RPMI7951 (cell line): ENCODE measurements around the gene TXNDC11. TPM values are rescaled to one million over a fixed set of nuclear protein-coding genes. Genes with fewer than 3 reads are reported as not detected.

Experiments used
- DNase-seq: peaks from one replicate; pipeline ENCODE4 v3.0.0-alpha.2; 2012; ENCODE audit warnings: low read depth
- total RNA-seq: library from RNA; depleted of rRNA; stranded (reverse); fragments of >200 nt; shearing (Covaris generic); gene quantifications from 2 replicates; pipeline ENCODE4 v1.2.3, GENCODE V29; 2014

The TXNDC11 gene
- total RNA-seq, 1 experiment from 2014 or later = 21.7 TPM

GRCh38 chr16:11750056-11750455, 7.4 kb upstream of the TXNDC11 start:
- DNase-seq = no peak

GRCh38 chr16:11748404-11749254, 6.0 kb upstream of the TXNDC11 start:
- DNase-seq = no peak

DNA sequence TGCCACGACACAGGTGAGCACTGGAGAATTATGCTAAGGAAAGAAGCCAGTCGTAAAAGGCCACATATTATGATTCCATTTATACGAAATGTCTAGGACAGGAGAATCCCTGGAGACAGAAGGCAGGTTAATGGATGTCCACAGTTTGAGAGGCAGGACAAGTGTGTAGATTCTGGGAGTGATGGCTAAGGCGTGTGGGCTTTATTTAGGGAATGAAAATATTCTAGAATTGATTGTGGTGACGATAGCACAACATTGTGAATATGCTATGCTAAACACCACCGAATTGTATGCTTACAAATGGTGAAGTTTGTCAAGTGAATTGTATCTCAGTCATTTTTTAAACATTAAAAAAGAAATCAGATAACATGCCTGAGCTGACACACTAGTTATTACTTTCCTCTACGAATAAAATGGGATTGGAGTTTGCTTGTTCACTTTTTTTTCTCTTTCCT, 5.3 kb upstream of the TXNDC11 start:
- DNase-seq = no peak

DNA sequence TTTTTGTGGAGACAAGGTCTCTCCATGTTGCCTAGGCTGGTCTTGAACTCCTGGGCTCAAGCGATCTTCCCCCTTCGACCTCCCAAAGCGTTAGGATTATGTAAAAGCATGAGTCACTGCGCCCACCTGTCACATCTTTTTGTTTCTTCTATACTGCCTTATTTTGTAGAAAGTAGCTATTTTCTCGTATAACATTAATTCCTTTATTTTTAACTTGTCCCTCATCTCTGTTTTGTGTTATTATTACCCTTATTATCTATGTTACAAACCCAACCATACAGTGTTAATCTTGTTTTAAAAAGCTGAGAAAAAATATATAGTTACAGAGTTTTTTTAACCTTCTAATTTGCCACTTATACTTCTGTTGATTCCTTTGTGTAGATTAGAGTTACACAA, 1.4 kb upstream of the TXNDC11 start:
- no peak for DNase-seq

GRCh38 chr16:11743308-11744074, 834 bp upstream of the TXNDC11 start:
- peak; percentile 56 for DNase-seq

DNA sequence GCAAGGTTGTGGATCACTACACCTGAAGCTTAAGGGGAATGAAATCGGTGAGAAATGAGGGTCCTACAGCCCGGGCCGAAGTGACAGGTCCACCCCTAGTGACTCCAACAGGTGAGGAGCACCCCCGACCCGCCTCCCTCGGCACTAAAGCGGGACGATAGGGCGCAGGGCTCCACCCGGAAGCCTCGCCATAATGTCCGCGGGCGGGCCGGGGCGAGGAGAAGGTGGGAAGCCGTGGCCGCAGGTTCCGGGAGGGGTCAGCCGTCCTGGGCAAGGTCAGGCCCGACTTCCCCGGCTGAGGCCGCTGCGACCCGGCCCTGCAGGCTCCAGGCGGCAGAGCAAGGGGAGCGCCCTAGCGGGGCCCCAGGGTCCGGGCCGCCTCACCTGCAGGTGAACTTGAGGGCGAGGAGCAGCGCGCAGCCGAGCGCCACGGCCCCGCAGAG, 543 bp downstream of the TXNDC11 start:
- DNase-seq = peak; percentile 24

GRCh38 chr16:11740567-11740966, 2.1 kb downstream of the TXNDC11 start:
- DNase-seq = no peak

DNA sequence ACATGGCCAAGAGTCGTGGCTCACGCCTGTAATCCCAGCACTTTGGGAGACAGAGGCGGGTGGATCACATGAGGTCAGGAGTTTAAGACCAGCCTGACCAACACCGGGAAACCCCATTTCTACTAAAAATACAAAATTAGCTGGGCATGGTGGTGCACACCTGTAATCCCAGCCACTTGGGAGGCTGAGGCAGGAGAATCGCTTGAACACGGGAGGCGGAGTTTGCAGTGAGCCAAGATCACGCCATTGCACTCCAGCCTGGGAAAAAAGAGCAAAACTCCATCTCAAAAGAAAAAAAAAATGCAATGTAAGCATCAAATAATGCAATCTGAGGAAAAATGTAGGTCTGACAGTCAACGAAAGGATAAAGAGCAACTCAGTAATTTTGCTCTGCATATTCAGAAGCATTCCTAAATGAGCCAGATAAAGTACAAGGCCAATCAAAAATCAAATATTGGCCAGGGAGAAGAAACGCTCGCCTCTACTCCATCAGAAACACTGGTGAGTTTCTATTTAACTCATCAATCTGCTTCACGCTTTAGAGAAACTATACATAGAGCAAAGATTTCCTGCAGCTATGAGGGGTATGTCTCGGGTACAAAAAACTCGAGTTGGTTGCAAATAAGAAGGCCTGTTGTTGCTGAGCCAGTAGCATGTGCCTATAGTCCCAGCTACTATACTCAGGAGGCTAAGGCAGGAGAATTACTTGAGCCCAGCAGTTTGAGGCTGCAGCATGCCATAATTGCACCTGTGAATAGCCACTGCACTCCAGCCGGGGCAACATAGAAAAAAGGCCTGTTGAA, 3.7 kb downstream of the TXNDC11 start:
- no peak for DNase-seq

- no peak for DNase-seq
These were observed 4.9 kb downstream of the TXNDC11 start for GRCh38 chr16:11737713-11738112.

DNA sequence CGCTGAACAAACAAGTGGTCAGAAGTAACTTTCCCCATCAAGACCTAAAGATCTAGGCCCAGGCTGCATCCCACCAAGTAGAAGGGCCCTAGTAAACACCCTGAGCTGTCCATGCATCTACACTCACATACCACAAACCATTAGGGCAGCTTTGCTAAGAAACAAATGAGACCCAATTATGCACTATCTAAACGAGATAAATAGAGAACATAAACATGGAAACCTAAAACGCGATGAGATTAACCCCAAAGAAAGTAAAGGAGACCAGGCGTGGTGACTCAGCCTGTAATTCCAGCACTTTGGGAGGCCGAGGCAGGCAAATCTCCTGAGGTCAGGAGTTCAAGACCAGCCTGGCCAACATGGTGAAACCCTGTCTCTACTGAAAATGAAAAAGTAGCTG, 5.8 kb downstream of the TXNDC11 start:
- DNase-seq = no peak

GRCh38 chr16:11735787-11736186, 6.9 kb downstream of the TXNDC11 start:
- no peak for DNase-seq

GRCh38 chr16:11734653-11735043, 8.0 kb downstream of the TXNDC11 start:
- no peak for DNase-seq

DNA sequence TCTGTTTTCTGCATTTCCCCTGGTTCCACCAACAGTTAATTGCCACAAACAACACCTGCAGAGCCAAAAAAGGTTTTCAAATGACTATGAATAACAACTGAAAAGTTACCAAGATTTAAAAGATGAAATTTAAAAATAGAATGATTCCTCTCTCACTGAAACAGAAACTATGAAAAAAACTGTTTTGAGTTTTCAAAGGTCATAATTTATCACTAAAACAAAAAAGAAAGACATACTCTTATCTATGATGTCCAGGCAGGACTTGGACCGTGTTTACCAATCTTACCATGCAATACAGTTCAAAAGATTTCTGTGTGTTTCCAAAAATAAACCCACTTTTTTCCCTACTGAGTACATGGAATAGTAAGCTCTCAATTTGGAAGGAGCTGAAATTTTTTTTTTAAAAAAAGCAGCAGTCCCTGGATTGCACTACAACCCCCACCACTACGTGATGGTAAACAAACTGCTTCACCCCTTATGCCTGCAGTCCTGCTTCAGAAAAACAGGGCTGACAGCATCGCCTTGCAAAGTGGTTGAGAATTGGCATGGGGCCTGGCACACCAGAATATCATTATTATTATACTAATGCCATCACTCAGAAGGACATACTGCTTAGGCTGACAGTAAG, 8.5 kb downstream of the TXNDC11 start:
- no peak for DNase-seq

DNA sequence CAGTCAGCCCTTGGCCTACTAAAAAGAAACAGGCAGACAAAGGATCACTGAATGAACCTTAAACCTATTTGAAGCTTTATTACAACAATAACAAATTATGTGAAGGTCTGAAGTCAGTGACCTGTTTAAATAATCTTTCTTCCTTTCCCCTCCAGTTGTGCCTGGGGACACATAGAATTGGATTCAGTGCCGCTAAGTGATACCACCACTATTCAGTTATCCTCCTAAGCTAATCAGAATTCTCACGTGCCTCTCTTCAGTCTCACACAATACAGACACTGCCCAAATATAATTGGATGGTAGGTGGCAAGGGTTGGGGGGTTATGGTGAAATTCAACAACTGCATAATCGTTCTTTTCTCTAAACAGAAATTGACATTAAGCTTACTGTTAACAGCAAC, 11.4 kb downstream of the TXNDC11 start:
- no peak for DNase-seq

DNA sequence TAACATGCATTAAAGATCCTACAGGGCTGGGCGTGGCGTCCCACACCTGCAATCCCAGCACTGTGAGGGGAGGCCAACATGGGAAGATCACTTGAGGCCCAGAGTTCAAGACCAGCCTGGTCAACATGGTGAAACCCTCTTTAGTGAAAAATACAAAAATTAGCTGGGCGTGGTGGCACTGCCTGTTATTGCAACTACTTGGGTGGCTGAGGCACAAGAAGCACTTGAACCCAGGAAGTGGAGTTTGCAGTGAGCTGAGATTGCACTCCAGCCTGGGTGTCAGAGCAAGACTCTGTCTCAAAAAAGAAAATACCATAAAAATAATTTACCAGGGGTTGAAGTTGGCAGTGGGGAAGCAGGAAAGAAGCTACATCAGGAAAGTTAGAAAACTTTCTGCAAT, 12.9 kb downstream of the TXNDC11 start:
- DNase-seq = no peak

DNA sequence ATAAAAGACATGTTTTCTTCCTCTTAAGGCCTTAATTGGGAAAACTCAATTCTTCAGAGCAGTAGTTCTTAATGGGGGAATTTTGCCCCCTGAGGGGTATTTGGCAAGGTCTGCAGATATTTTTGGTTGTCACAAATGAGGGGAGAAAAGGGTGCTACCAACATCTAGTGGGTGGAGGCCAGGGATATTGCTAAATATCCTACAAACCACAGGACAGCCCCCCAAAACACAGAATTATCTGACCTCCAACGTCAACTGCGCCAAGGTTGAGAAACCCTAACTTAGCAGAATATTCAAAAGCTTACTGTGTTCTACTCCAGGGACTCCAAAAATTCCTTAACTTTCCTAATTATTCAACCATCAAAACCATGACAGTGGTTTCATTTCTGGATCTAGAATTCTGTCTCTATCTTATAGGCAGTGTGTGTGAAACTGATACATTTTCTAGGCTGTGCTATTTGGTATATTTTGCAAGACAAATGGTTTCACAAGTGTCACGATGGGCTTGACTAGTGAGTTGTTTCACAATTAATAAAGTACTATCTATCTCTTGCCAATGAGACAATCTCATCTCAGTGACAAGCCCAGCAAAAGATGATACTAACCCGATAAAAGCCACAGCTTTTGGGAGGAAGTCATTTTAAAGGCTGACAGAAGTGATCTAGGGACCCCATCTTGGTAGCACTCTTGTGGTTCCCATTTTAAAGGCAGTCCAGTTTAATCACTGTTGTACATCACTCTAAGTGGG, 14.7 kb downstream of the TXNDC11 start:
- no peak for DNase-seq

GRCh38 chr16:11726008-11726407, 16.6 kb downstream of the TXNDC11 start:
- no peak for DNase-seq

DNA sequence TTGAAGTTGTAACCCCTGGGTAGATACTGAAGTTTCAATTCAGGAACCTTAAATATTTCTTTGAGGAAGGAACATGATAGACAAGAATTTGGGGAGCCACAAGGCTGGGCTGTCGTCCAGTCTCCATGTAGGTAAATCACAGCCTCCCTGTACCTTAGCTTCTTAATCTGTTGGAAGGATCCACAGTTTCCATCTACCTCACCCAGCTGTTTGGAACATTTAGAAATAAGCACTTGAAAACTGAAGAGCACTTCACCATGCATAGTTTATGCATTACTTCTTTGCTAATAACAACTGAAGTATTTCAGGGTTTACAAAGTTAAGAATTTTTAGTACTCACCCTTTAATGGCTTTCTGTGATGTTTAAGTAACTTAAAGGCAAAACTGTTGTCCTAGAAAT, 17.2 kb downstream of the TXNDC11 start:
- no peak for DNase-seq

DNA sequence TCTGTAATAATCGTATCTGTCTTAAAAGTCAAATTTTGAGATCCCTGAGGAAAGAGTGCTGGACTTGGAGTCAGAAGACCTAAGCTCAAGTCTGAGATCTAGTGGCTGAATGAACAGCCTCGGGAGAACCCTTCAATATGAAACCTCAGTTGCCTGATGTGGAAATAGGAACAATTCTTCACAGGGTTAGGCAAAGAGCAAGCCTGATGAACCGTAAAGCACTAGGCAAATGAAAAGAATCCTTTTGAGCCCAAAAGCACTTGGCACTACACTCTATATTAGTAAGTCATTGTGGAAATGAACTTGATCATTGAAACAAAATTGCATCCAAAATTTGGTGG, 20.2 kb downstream of the TXNDC11 start:
- DNase-seq = no peak

GRCh38 chr16:11721781-11722467, 20.7 kb downstream of the TXNDC11 start:
- no peak for DNase-seq
